Smooth muscle cell (in vitro differentiated cells): ENCODE data around the gene DARS1. TPM values are rescaled to one million over a fixed set of nuclear protein-coding genes. Genes with fewer than 3 reads are reported as not detected.

ENCODE experiments used
- DNase-seq: peaks from one replicate; lab custom pipeline; 2025; ENCODE audit not compliant: unreplicated experiment; lab: John Stamatoyannopoulos, UW
- H2AFZ ChIP-seq: fragments of 200-600 bp; sonication (generic); 2 replicates; pipeline ENCODE4 v1.6.0; 2016; ENCODE audit warnings: antibody characterized with exemption, low read depth, mild to moderate bottlenecking
- H3F3A ChIP-seq: fragments of 200-600 bp; sonication (generic); 2 replicates; pipeline ENCODE4 v1.6.0; 2017; ENCODE audit warnings: antibody characterized with exemption, low read depth
- H3K27ac ChIP-seq: fragments of 200-600 bp; sonication (generic); 2 replicates; pipeline ENCODE4 v1.5.1; 2016; ENCODE audit warnings: low read depth, mild to moderate bottlenecking
- H3K27me3 ChIP-seq: fragments of 200-600 bp; sonication (generic); 2 replicates; pipeline ENCODE4 v1.6.1; 2016; ENCODE audit warnings: low read depth, mild to moderate bottlenecking
- H3K36me3 ChIP-seq: fragments of 200-600 bp; sonication (generic); 2 replicates; pipeline ENCODE4 v1.5.1; 2016; ENCODE audit warnings: low read depth
- H3K4me1 ChIP-seq: fragments of 200-600 bp; sonication (generic); 2 replicates; pipeline ENCODE4 v1.5.1; 2016; ENCODE audit warnings: low read depth
- H3K4me2 ChIP-seq: fragments of 200-600 bp; sonication (generic); 2 replicates; pipeline ENCODE4 v1.6.0; 2016; ENCODE audit warnings: mild to moderate bottlenecking
- H3K4me3 ChIP-seq: fragments of 200-600 bp; sonication (generic); 2 replicates; pipeline ENCODE4 v1.5.1; 2016; ENCODE audit warnings: mild to moderate bottlenecking
- H3K79me2 ChIP-seq: fragments of 200-600 bp; sonication (generic); 2 replicates; pipeline ENCODE4 v1.6.0; 2016; ENCODE audit warnings: low read depth, mild to moderate bottlenecking
- H3K9ac ChIP-seq: fragments of 200-600 bp; sonication (generic); 2 replicates; pipeline ENCODE4 v1.6.0; 2016; ENCODE audit warnings: low read depth
- H3K9me3 ChIP-seq: fragments of 200-600 bp; sonication (generic); replicated peaks from 2 replicates; pipeline ENCODE4 v1.5.1; 2016; ENCODE audit warnings: low read depth
- H4K20me1 ChIP-seq: fragments of 200-600 bp; sonication (generic); 2 replicates; pipeline ENCODE4 v1.6.0; 2016; ENCODE audit warnings: low read depth
- WGBS: methylation state at CpG from one replicate; pipeline ENCODE4 v1.1.7; 2016; ENCODE audit warnings: low lambda C conversion rate; 5-methylcytosine and 5-hydroxymethylcytosine counted together
- polyA plus RNA-seq: library from polyadenylated mRNA; unstranded; fragments of >200 nt; fragmentation: Nextera tagmentation; extraction: Ambion mirVana; gene quantifications from 2 replicates; pipeline ENCODE4 v1.2.1, GENCODE V29; 2016
- total RNA-seq: library from RNA; depleted of rRNA; stranded (reverse); fragments of >200 nt; gene quantifications from 2 replicates; pipeline ENCODE4 v1.2.3, GENCODE V29; 2014
- TF ChIP-seq, protein P1 (sequence below): fragments of 200-600 bp; sonication (generic); IDR thresholded peaks from 2 replicates; pipeline ENCODE4 v1.5.1; 2017; ENCODE audit warnings: borderline replicate concordance, mild to moderate bottlenecking, antibody characterized with exemption; ENCODE audit not compliant: insufficient read depth, poor library complexity, severe bottlenecking

The DARS1 gene
- total and polyA plus RNA-seq, 2 experiments from 2014 or later, result 110 to 121 TPM

DNA sequence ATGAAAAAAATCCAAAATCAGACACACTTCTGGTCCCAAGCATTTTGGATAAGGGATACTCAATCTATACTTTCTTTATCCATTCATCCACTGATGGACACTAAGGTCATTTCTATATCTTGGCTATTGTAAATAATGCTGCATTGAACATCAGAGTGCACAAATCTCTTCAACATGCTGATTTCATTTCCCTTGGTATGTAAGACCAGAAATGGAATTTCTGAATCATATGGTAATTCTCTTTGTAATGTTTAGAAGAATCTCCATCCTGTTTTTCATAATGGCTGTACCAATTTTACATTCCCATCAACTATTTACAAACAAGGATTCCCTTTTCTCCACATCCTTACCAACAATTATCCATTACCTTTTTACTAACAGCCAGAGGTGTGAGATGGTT, 75.5 kb downstream of the DARS1 start:
- Histone ChIP-seq H3K27me3 (no peaks in the 10 kb centered on the region), H3F3A (peaks cover 4% of the 10 kb centered on the region), H4K20me1 (peaks cover 5% of the 10 kb centered on the region), H3K79me2 (no peaks in the 10 kb centered on the region), H3K36me3 (peaks cover 25% of the 10 kb centered on the region), H3K4me2 (no peak overlapping the region), H3K9me3 (no peaks in the 10 kb centered on the region), H3K9ac (no peak overlapping the region), H3K27ac (no peak overlapping the region), H3K4me3 (no peak overlapping the region), H2AFZ (no peak overlapping the region), H3K4me1 (no peaks in the 10 kb centered on the region)
- TF ChIP-seq, protein P1, sequence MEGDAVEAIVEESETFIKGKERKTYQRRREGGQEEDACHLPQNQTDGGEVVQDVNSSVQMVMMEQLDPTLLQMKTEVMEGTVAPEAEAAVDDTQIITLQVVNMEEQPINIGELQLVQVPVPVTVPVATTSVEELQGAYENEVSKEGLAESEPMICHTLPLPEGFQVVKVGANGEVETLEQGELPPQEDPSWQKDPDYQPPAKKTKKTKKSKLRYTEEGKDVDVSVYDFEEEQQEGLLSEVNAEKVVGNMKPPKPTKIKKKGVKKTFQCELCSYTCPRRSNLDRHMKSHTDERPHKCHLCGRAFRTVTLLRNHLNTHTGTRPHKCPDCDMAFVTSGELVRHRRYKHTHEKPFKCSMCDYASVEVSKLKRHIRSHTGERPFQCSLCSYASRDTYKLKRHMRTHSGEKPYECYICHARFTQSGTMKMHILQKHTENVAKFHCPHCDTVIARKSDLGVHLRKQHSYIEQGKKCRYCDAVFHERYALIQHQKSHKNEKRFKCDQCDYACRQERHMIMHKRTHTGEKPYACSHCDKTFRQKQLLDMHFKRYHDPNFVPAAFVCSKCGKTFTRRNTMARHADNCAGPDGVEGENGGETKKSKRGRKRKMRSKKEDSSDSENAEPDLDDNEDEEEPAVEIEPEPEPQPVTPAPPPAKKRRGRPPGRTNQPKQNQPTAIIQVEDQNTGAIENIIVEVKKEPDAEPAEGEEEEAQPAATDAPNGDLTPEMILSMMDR, result no peak
- DNase-seq, result no peak

DNA sequence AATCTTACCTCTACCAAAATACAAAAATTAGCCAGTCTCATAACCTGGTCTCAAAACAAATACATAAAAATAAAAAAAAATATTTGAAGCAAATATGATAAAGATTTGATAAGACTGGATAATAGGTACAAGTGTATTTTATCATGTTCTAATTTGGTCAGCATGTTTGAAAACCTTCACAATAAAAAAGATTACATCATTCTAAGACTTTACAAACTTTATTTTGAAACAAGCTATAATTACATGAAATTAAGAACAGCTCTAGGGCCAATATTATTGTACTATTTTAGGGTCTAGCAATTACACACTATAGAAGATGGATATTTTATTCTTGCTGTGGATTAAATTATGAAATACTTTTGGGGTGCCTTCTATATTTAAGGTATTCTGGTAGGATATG, 79.7 kb downstream of the DARS1 start:
- Histone ChIP-seq H3K36me3 (peaks cover 13% of the 10 kb centered on the region), H3K9me3 (no peaks in the 10 kb centered on the region), H4K20me1 (no peaks in the 10 kb centered on the region), H3K27me3 (no peaks in the 10 kb centered on the region), H3K4me1 (no peaks in the 10 kb centered on the region), H3K4me3 (no peak overlapping the region), H3K9ac (no peak overlapping the region), H3K27ac (no peak overlapping the region), H3F3A (no peaks in the 10 kb centered on the region), H2AFZ (no peak overlapping the region), H3K4me2 (no peak overlapping the region), H3K79me2 (no peaks in the 10 kb centered on the region)
- DNase-seq, result no peak
- TF ChIP-seq, protein P1, result no peak

DNA sequence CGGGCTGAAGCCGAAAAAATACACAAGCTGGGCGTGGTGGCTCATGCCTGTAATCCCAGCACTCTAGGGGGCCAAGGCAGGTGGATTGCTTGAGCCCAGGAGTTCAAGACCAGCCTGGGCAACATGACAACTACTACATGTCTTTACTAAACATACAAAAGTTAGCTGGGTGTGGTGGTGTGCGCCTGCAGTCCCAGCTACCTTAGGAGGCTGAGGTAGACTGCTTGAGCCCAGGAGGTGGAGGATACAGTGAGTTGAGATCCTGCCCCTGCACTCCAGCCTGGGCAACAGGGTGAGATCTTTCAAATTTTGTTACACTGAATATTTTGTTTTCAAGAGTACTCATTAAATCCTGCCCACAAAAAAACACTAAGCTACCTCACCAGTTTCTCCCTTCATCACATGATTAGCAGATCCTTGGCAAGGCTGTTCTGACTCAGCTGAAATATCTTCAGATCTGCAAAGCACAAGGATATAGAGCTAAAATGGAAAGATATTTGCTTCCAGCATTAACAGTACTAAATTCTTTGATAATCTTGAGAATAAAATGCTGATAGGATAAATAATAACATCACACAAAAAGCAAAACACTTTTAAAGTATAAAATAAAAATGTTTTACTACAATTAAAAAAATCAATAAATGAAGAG, 81.0 kb downstream of the DARS1 start:
- no peak for DNase-seq

DNA sequence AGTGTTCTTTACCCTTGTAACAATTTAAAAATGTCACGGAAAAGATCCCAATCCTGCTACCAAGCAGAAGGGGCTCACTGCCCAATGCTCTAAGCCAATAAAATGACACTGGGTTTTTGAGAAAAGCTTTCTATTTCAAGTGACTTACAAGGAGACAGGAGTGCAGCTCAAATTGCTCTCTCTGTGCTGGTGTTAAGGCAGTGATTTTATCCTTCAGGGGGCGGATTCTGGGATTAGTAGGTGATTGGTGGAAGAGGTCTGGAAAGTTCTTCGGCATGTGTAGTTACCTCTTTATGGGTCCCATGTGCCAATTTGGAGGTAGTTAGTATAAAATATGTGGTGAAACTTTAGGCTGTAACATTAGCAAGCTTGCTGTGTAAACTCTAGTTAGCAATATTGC, 81.8 kb downstream of the DARS1 start:
- Histone ChIP-seq H3K36me3 (peaks cover 6% of the 10 kb centered on the region), H3K27me3 (no peaks in the 10 kb centered on the region), H3K9me3 (no peaks in the 10 kb centered on the region), H3K4me3 (no peak overlapping the region), H3K79me2 (no peaks in the 10 kb centered on the region), H3K9ac (no peak overlapping the region), H3F3A (no peaks in the 10 kb centered on the region), H3K4me1 (no peaks in the 10 kb centered on the region), H3K27ac (no peak overlapping the region), H2AFZ (no peak overlapping the region), H3K4me2 (no peak overlapping the region), H4K20me1 (no peaks in the 10 kb centered on the region)
- DNase-seq, result no peak
- 75% methylated on average over 3 of the region's 3 CpGs for WGBS
- TF ChIP-seq, protein P1, result no peak

More for the DNA sequence above, 81.0 kb downstream of the DARS1 start:
- 96% methylated on average over 4 of the region's 4 CpGs for WGBS
- Histone ChIP-seq H2AFZ (no peak overlapping the region), H3F3A (no peaks in the 10 kb centered on the region), H3K79me2 (no peaks in the 10 kb centered on the region), H3K4me3 (no peak overlapping the region), H4K20me1 (no peaks in the 10 kb centered on the region), H3K9ac (no peak overlapping the region), H3K4me1 (no peaks in the 10 kb centered on the region), H3K27ac (peak overlapping the region; percentile 15), H3K4me2 (no peak overlapping the region), H3K9me3 (no peaks in the 10 kb centered on the region), H3K27me3 (no peaks in the 10 kb centered on the region), H3K36me3 (peaks cover 9% of the 10 kb centered on the region)
- TF ChIP-seq, protein P1, result no peak
